GM13977 (cell line): Measurements from ENCODE around the gene TENM3.
A peak's percentile ranks its signal among the peaks of the same experiment; 100 is the strongest.

Experiments used
- DNase-seq: peaks from one replicate; pipeline ENCODE4 v3.0.0; 2012; ENCODE audit warnings: low spot score
- CTCF ChIP-seq: IDR thresholded peaks from 2 replicates; pipeline ENCODE4 v1.5.1; 2012; ENCODE audit warnings: mild to moderate bottlenecking, control low read depth; ENCODE audit not compliant: insufficient read depth; ENCODE audit errors: extremely low read depth, missing control alignments
- in situ Hi-C: fragments of 300-500 bp; cut with MboI; formaldehyde crosslinking; loops from one replicate; pipeline ENCODE4 v1.12.0; 2022; ENCODE audit warnings: low sequenced_read_pairs, low pct_unique_long_range_greater_than_20kb, mixed read lengths, inconsistent platforms; ENCODE audit not compliant: unreplicated experiment

TENM3 gene

GRCh38 chr4:182465979-182466378 is 222.8 kb downstream of the TENM3 start:
- in situ Hi-C loops, result loop anchor here (10.0 kb wide), 1 partner anchor 339 kb away; no protein-coding TSS in a partner anchor
- no peak for DNase-seq
- TF ChIP-seq CTCF, result no peak

- no peak for DNase-seq
- in situ Hi-C loops, result no loop called here
- no peak for TF ChIP-seq CTCF
Observed at GRCh38 chr4:182470215-182470614, 227.0 kb downstream of the TENM3 start.

GRCh38 chr4:182475539-182475938 is 232.3 kb downstream of the TENM3 start:
- in situ Hi-C loops, result loop anchor here (25.0 kb wide), 1 partner anchor 437 kb away; the partner anchor contains the start of gene DCTD
- no peak for DNase-seq
- no peak for TF ChIP-seq CTCF

- in situ Hi-C loops, result loop anchor here (25.0 kb wide), 1 partner anchor 434 kb away; the partner anchor contains the start of gene DCTD
- TF ChIP-seq CTCF, result peak; percentile 52
- DNase-seq, result peak; percentile 33
Observed at GRCh38 chr4:182478475-182478874, 235.3 kb downstream of the TENM3 start.

GRCh38 chr4:182483685-182484084 is 240.5 kb downstream of the TENM3 start:
- in situ Hi-C loops, result loop anchor here (25.0 kb wide), 1 partner anchor 429 kb away; the partner anchor contains the start of gene DCTD
- TF ChIP-seq CTCF, result no peak
- no peak for DNase-seq

GRCh38 chr4:182486881-182487280 is 243.7 kb downstream of the TENM3 start:
- no peak for TF ChIP-seq CTCF
- DNase-seq, result no peak
- in situ Hi-C loops, result loop anchor here (25.0 kb wide), 1 partner anchor 425 kb away; the partner anchor contains the start of gene DCTD
